Activated CD4-positive, CD25-positive, alpha-beta regulatory T cell treated with anti-CD3 and anti-CD28 coated beads, Interleukin-2, amount 50 U/mL, for 24 hours (primary cell): ENCODE measurements around the gene RARG.

Source experiments
- ATAC-seq, 2 donors: fragments of 150-1000 bp; cut with Tn5 transposase; one replicate each; pipeline ENCODE4 v1.10.0; 2021; ENCODE audit warnings: mild to moderate bottlenecking in 1 of 2, moderate library complexity in 1 of 2

The RARG gene

GRCh38 chr12:53223389-53224060 is 8.5 kb downstream of the RARG start:
- ATAC-seq = no peak

DNA sequence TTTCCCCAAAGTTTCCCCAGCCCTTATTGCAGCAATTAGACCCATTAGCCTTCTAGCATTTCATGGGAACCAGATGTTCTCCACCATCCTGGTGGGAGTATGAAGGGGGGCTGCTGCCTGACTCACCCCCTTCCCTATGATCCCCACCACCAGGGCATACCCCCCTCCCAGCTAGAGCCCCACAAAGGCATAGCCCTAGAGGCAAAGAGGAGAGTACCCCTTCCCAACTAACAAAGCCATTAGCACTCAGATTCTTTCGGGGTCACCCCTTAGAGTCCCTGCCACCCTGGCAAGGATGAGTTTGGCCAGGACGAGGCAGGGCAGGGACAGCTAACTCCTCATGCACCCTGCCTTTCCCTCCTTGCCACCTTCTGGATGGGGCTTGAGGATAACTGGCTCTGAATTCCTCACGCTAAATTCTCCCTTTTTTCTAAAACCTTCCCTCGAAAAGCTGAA is 9.2 kb downstream of the RARG start:
- no peak for ATAC-seq

- no peak for ATAC-seq
Observed at GRCh38 chr12:53222170-53222721, 9.8 kb downstream of the RARG start.

DNA sequence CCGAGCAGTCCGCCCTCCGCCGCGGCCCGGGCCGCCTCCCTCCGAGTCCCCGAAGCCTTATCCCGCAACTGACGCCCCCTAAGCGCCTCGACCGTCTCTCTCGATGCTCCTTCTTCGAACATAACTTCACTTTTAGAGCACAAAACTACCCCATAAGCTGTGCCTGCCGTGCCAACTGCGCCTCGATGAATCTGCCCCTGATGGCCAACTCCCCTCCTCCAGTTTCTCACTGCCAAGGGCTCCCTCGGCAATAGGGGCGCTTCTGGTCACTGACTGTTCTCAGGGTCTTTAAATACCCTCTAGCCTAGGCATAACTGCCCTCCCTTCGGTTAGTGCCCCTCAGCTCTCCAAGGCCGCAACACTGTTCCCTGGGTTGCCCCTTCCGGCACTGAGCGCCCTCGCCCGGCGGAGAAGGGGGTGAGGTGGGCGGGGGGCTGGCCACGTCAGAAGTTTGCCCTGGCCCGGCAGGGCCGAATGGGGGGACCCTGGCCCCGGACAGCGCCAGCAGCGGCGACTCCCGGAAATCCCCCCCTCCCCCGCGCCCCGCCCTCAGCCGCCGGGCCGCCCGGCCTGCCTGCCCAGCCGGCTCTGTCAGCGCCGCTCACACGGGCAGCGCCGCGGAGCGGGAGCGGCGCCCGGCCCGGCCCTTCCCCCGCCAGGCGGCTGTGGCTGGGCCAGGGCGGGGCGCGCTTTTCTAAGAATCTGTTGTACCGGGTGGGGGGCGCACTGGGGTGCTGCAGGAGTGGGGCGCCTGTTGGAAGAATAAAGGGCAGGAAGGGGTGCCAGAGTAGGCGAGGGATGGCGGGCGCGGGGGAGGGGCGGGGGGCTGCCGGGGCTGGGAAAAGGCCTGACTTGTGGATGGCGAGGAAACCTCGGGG is 10.6 kb downstream of the RARG start:
- peak; percentile 6 to 11 for ATAC-seq

DNA sequence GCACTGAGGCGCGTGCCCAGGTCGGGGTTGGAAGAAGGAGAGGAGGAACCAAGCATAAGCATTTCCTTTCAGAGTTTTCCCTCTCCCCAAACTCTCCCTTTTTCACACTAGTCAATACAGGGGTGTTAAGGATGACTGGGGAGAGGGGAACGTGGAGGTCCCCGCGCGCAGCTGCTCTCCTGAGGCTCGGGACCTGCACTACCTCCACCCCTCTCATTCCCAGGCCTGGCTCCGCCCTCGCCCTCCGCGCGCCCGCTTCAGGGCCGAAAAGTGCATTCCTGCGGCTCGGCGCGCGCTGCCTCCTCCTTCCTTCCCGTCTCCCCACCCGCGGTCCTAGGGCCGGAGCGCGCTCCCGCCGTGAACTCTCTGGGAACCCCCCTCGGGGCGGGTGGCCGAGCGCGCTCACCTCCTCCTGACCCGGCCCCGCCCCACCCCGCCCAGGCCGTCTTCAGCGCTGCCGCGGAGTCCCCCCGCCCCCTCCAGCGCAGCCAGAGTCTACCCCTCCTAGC is 11.3 kb downstream of the RARG start:
- ATAC-seq = peak; percentile 65 to 69

DNA sequence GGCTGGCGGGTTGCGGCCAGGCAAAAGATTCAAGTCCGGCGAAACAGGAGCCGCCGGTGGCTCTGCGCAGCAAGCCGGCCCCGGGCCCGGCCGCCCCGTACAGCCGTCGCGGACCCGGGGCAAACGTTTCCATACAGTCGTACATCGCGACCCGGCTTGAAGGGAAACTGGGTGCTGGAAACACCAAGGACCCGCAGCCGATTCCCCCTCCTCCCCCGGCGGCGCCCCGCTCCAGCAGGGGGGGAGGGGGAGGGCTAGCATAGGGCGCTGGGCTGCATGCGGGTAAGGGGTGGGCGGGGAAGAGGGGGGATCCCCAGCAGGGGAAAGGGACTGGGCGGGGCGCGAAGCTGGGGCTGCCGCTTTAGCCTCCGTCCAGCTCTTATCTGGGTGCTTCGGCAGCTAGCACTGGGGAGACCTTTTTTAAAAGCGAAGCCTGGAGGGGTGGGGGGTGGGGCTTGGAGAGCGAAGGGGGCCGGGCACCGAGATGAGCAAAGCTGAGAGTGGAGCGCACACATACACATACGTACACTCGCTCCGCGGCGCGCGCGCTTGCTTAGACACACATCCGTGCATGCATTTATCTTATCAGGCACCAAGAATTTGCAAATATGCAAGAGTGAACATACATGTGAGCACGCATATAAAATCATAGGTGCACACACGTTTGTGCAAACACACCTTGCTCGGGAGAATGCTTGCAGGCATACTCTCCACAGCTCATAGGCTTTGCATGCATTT is 11.9 kb downstream of the RARG start:
- peak; percentile 59 to 65 for ATAC-seq

- ATAC-seq = peak; percentile 37 to 49
Observed at GRCh38 chr12:53219292-53219955, 12.6 kb downstream of the RARG start.

- no peak for ATAC-seq
Observed at GRCh38 chr12:53218551-53219291, 13.3 kb downstream of the RARG start.

DNA sequence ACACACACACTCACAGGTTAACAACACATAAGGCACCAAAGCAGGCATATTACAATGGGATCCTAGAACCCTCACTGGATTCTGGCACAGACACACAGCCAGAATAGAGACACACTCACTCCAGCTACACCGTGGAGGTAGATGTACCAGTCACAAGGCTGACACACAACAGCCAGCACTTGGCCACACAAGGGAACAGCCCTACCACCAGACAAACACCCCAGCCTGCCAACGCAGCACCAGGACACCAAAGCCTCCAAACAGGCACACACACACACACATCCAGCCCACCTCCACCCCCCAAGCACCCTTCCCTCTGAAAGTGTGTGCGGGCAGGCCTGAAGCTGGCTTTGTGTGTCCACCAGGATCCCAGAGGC is 14.1 kb downstream of the RARG start:
- ATAC-seq = no peak

GRCh38 chr12:53217051-53217930 is 14.7 kb downstream of the RARG start:
- ATAC-seq = no peak

DNA sequence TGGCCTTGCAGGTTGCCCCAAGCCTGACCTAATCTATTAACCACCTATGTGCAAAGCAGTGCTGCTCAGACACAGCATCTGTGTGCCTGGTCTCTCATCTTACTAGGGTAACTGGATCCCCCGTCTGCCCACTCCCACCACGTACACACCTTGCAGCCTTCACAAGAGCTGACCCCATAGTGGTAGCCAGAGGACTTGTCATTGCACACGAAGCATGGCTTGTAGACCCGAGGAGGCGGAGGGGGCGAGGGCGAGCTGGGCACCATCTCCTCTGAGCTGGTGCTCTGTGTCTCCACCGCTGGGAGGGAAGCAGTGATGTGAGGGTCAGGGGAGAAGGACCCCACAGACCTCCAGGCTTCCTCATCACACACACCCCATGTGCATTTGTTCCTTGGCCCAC is 16.5 kb downstream of the RARG start:
- no peak for ATAC-seq

DNA sequence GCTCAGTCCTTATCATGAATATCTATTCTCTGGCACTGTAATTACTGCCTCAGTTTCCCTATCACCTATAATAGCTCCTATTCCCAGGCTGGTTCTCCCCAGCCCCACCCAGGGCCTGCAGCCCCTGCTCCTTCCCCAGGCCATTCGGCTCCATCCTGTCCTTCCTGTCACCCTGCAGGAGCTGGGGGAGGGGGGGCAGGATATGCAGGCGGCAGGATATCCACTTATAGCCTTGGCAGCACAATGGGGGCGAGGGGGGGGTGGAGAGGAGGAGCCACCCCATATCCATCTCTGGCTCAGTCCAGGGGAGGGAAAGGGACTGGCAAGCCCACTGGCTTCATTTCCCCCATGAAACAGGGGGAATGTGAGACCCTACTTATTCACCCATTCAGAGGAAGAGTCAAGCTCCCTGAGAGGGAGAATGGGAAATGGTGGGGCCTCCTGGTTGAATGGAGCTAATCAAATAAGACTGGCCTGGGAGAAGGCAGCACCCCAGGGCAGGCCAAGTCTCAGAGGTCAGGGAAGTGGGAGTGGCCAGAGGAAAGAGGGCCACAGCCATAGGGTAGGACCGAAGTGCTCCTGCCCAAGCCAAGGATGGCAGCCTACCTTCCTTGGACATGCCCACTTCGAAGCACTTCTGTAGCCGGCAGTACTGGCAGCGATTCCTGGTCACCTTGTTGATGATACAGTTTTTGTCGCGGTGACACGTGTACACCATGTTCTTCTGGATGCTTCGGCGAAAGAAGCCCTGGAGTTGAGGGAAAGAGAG is 17.1 kb downstream of the RARG start:
- no peak for ATAC-seq

GRCh38 chr12:53214221-53214620 is 17.8 kb downstream of the RARG start:
- no peak for ATAC-seq

GRCh38 chr12:53213348-53213747 is 18.7 kb downstream of the RARG start:
- peak; percentile 76 to 80 for ATAC-seq

DNA sequence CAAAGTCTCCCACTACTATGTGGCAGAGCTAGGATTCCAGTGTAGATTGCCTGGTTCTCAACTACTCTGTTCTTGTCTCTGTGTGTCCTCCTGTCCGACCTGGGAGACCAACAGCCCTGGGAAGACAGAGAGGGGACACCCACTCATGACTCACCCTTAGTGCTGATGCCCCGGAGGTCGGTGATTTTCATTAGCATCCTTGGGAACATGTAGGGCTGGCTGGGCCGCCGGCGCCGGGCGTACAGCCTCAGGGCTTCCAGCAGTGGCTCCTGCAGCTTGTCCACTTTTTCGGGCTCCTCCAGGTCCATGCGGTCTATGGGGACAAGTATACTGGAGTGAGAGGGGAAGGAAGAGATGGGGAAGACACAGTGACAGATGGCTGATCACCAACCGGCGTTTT is 19.1 kb downstream of the RARG start:
- ATAC-seq = no peak

- ATAC-seq = no peak
Observed at GRCh38 chr12:53211476-53212381, 20.3 kb downstream of the RARG start.

- no peak for ATAC-seq
Observed at GRCh38 chr12:53210843-53211242, 21.2 kb downstream of the RARG start.

GRCh38 chr12:53208877-53209463 is 23.0 kb downstream of the RARG start:
- ATAC-seq = peak; percentile 27 to 28
